HepG2 (cell line): ENCODE measurements around the gene CABP2. TPM values are rescaled to one million over a fixed set of nuclear protein-coding genes. Genes with fewer than 3 reads are reported as not detected.

Source experiments
- DZIP1 ChIP-seq: sonication (generic); formaldehyde crosslinking; IDR thresholded peaks from 2 replicates; pipeline ENCODE4 v1.5.0; 2020; ENCODE audit warnings: mild to moderate bottlenecking, missing genetic modification reagents
- ELF4 ChIP-seq: sonication (generic); formaldehyde crosslinking; IDR thresholded peaks from 2 replicates; pipeline ENCODE4 v1.5.0; 2020; ENCODE audit warnings: missing genetic modification reagents, mild to moderate bottlenecking, moderate library complexity, borderline replicate concordance
- HNF4A ChIP-seq: sonication (generic); formaldehyde crosslinking; IDR thresholded peaks from 2 replicates; pipeline ENCODE4 v1.4.0; 2020; ENCODE audit warnings: missing genetic modification reagents
- THAP7 ChIP-seq: sonication (generic); formaldehyde crosslinking; IDR thresholded peaks from 2 replicates; pipeline ENCODE4 v1.8.1; 2023; ENCODE audit warnings: mild to moderate bottlenecking, missing genetic modification reagents
- ZBTB40 ChIP-seq, 2 experiments: fragments of 450-650 bp in 1 of 2; sonication (generic) in 1 of 2; formaldehyde crosslinking in 1 of 2; IDR thresholded peaks; 2 replicates each; pipeline versions ENCODE4 v1.6.1 to v1.8.0; 2016 to 2022; ENCODE audit warnings: antibody characterized with exemption in 1 of 2, mild to moderate bottlenecking in 1 of 2, missing genetic modification reagents in 1 of 2
- ZNF142 ChIP-seq: sonication (generic); formaldehyde crosslinking; IDR thresholded peaks from 2 replicates; pipeline ENCODE4 v1.4.0; 2020; ENCODE audit warnings: missing genetic modification reagents
- ZNF326 ChIP-seq: sonication (generic); formaldehyde crosslinking; IDR thresholded peaks from 2 replicates; pipeline ENCODE4 v1.4.0; 2020; ENCODE audit warnings: missing genetic modification reagents, borderline replicate concordance
- ZNF549 ChIP-seq: sonication (generic); formaldehyde crosslinking; IDR thresholded peaks from 2 replicates; pipeline ENCODE4 v1.5.0; 2020; ENCODE audit warnings: missing genetic modification reagents
- polyA plus RNA-seq, 8 experiments: library from polyadenylated mRNA; depleted of rRNA in 3 of 8; stranded (reverse) in 7 of 8; unstranded in 1 of 8; fragments of >200 nt; fragmentation: Illumina TruSeq in 4 of 8; extraction: Trizol in 4 of 8; gene quantifications; 2 replicates each; pipeline versions ENCODE4 v1.2.1 to v1.2.3, GENCODE V29; 2011 to 2016; ENCODE audit warnings: low read depth in 4 of 8, missing spikeins in 1 of 8, mixed read lengths in 1 of 8; ENCODE audit not compliant: insufficient read depth in 1 of 8
- total RNA-seq, 5 experiments: library from RNA; depleted of rRNA; stranded (reverse); fragments of >200 nt; fragmentation: Illumina TruSeq; extraction: Trizol; gene quantifications; 2 replicates each; pipeline ENCODE4 v1.2.3, GENCODE V29; 2016; ENCODE audit warnings: low read depth in 1 of 5

The CABP2 gene
- total and polyA plus RNA-seq, 2 of the 13 experiments (the other 11 are each of a cell fraction or from before 2014, with no cell fraction given), result not detected

- no peak for TF ChIP-seq ZNF142
- TF ChIP-seq ZBTB40 (IDR thresholded peaks at IDR 0.05), result no peak
- TF ChIP-seq ZBTB40 (CRISPR knock-in tag; IDR thresholded peaks at IDR 0.05), result no peak; the same call in 1 of the 2 replicates
- TF ChIP-seq ZNF549, result no peak
- TF ChIP-seq DZIP1 (CRISPR knock-in tag), result no peak
- TF ChIP-seq HNF4A (CRISPR knock-in tag), result no peak; the same call in none of the 2 replicates
- no peak for TF ChIP-seq ELF4 (CRISPR knock-in tag)
- TF ChIP-seq ZNF326, result no peak
- no peak for TF ChIP-seq THAP7 (CRISPR knock-in tag)
Observed at GRCh38 chr11:67505605-67506396, 17.4 kb downstream of the CABP2 start (continued).
